ENCODE measurements around the gene HEBP1.

The HEBP1 gene

GRCh38 chr12:13044002-13044905 is 44.2 kb upstream of the HEBP1 start, which contains the start of gene FAM234B:
FAM234B (plus strand) TSS chr12:13044381; CDS start chr12:13044404, 23 bp downstream.
- peak; percentile 20 for TF ChIP-seq CTCF (IDR thresholded peaks at IDR 0.05; ENCODE audit: insufficient read depth, low read length, poor library complexity, severe bottlenecking)
- H3K36me3 ChIP-seq (ENCODE audit: control insufficient read depth, insufficient read depth, low read length), result no peaks in the 10 kb centered on the region
- peak; percentile 73 for DNase-seq (ENCODE audit: extremely low read depth, insufficient read length)
- peaks cover 1% of the 10 kb centered on the region; the same call in 1 of the 2 replicates for H3K27me3 ChIP-seq (replicated peaks; ENCODE audit: control insufficient read depth, insufficient read depth, low read length)
- H3K4me3 ChIP-seq (replicated peaks; ENCODE audit: low read depth, low read length), result peak within 1 kb of the TSS; percentile 83

- Histone ChIP-seq H3K27me3 (replicated peaks; ENCODE audit: control insufficient read depth, insufficient read depth, low read length) (peaks cover 1% of the 10 kb centered on the region; the same call in 1 of the 2 replicates), H3K4me3 (replicated peaks; ENCODE audit: low read depth, low read length) (no peak overlapping the region), H3K36me3 (ENCODE audit: control insufficient read depth, insufficient read depth, low read length) (no peaks in the 10 kb centered on the region)
- no peak for DNase-seq (ENCODE audit: extremely low read depth, insufficient read length)
- no peak for TF ChIP-seq CTCF (IDR thresholded peaks at IDR 0.05; ENCODE audit: insufficient read depth, low read length, poor library complexity, severe bottlenecking)
These were observed 42.7 kb upstream of the HEBP1 start for GRCh38 chr12:13042666-13043230.

GRCh38 chr12:13041224-13041623 is 41.2 kb upstream of the HEBP1 start:
- Histone ChIP-seq H3K36me3 (ENCODE audit: control insufficient read depth, insufficient read depth, low read length) (no peaks in the 10 kb centered on the region), H3K4me3 (replicated peaks; ENCODE audit: low read depth, low read length) (no peak overlapping the region), H3K27me3 (replicated peaks; ENCODE audit: control insufficient read depth, insufficient read depth, low read length) (peaks cover 1% of the 10 kb centered on the region; the same call in 1 of the 2 replicates)
- no peak for TF ChIP-seq CTCF (IDR thresholded peaks at IDR 0.05; ENCODE audit: insufficient read depth, low read length, poor library complexity, severe bottlenecking)
- DNase-seq (ENCODE audit: extremely low read depth, insufficient read length), result no peak

GRCh38 chr12:13039328-13039956 is 39.4 kb upstream of the HEBP1 start:
- no peak for DNase-seq (ENCODE audit: extremely low read depth, insufficient read length)
- no peak for TF ChIP-seq CTCF (IDR thresholded peaks at IDR 0.05; ENCODE audit: insufficient read depth, low read length, poor library complexity, severe bottlenecking)
- Histone ChIP-seq H3K27me3 (replicated peaks; ENCODE audit: control insufficient read depth, insufficient read depth, low read length) (peaks cover 1% of the 10 kb centered on the region; the same call in 1 of the 2 replicates), H3K4me3 (replicated peaks; ENCODE audit: low read depth, low read length) (no peak overlapping the region), H3K36me3 (ENCODE audit: control insufficient read depth, insufficient read depth, low read length) (no peaks in the 10 kb centered on the region)

GRCh38 chr12:13038491-13039161 is 38.6 kb upstream of the HEBP1 start:
- H3K27me3 ChIP-seq (replicated peaks; ENCODE audit: control insufficient read depth, insufficient read depth, low read length), result no peaks in the 10 kb centered on the region; the same call in 1 of the 2 replicates
- TF ChIP-seq CTCF (IDR thresholded peaks at IDR 0.05; ENCODE audit: insufficient read depth, low read length, poor library complexity, severe bottlenecking), result no peak
- no peak for DNase-seq (ENCODE audit: extremely low read depth, insufficient read length)
- H3K36me3 ChIP-seq (ENCODE audit: control insufficient read depth, insufficient read depth, low read length), result no peaks in the 10 kb centered on the region
- no peak overlapping the region for H3K4me3 ChIP-seq (replicated peaks; ENCODE audit: low read depth, low read length)

All from GM06990 (cell line).